GM18858 (cell line): Measurements from ENCODE around the gene STXBP4.

Experiments
- ATAC-seq: cut with Tn5 transposase; IDR thresholded peaks from one replicate; pipeline ENCODE4 v1.9.1; 2021; ENCODE audit not compliant: unreplicated experiment

The STXBP4 gene

DNA sequence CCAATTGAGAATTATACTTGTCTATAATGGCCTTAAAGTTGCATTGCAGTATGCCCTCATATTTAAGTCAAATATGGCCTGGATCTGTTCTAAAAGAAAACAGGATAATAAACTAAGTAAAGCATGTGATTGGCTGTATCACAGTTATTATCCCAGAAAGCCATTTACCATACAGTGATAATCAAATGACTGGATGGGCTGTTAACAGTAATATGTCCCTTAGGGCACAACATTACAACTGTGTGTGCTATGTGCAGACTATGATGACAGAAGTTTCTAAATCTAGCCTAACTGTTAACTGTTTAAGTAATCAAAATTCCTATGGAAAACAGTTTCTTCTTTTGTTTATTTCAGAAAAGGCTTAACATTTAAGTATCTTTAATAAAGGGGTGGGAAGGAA, 145.7 kb downstream of the STXBP4 start:
- ATAC-seq = no peak

DNA sequence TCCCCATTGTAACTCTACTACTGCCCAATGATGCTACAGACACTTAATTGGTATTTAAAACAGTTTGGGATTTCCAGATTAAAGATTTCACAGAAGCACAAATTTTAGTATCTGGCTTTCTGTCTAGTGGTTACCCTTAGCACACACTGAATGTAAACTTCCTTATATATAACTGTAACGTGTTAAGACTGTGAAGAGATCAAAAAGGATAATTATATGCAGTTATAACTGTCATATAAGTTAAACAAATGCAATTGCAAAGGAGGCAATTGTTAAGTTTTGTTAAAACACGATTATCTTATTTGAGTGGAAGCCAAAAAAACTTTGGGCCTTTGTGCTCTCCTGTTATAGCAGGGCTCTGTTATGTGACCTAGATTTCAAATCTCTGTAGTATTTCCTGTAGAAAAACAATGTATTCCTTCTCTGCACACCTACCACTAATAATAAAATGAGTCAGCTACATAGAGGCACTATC, 147.9 kb downstream of the STXBP4 start:
- no peak for ATAC-seq

DNA sequence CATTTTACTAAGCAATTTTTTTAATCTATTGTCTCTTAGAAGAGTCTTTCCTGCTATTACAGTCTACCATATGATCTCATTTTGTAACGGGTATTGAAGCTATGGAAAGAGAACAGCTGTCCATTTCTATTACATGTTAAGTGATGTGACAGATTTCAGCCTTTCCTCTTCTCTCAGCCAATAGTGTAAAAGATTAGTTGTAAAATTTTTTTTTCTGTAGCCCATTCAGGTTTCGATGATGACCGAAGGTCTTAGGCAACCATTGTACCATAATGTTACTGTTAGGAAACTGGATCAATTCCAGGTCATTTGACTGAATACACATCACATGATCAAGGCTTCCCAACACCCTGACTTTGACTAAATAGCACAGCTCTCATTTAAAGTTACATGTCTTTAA, 148.6 kb downstream of the STXBP4 start:
- no peak for ATAC-seq

DNA sequence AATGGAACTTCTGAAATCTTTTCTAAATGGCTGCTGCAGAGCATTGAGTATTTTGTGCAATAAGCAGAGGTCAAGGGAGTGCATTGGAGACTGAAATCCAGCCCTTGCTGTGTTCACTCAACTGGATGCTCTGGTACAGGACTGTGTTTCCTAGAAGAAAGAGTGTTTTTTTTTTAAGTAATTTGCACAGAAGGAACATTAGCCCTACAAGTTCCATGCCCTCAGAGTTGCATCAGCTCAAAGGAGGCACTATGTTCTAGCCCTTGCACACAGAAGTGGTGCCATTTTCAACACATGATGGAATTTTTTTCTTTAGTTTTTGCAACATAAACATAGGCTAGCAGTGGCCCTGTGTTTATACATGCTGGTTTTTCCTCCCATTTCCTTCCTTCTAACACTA, 152.1 kb downstream of the STXBP4 start:
- ATAC-seq = no peak

DNA sequence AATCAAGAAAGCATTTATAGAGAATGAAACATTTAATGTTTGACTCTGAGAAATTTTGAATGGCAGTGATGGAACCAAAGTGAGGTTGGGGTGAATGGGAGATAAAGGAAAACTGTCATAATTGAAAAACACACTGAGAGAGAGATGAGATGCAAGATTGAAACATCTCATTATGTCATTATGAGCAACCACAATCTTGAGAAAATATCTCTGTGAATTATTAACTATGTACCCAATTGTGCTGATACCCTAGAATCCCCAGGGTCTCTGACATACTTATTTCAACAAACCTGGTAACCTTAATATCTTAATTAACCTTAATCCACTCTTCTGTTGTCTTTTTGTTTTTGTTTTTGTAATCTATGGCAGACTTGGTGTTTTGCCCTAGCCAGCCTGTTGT, 152.7 kb downstream of the STXBP4 start:
- no peak for ATAC-seq

DNA sequence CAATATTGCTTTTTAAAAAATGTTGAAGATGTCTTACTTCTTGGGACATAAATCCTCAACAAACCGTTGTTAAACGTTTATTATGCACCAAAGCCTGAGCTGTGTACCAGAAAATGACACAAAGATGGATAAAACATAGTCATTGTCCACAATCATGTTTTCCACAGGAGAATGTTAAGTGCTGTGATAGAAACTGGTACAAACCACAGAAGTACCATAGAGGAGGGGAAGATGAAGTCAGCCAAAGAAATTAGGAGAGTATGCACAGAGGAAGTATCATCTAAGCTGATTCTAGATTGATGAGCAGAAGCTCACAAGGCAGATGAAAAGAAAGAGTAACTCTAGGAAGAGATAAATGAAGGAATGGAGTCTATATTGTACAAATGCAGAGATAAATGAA, 153.5 kb downstream of the STXBP4 start:
- ATAC-seq = no peak

DNA sequence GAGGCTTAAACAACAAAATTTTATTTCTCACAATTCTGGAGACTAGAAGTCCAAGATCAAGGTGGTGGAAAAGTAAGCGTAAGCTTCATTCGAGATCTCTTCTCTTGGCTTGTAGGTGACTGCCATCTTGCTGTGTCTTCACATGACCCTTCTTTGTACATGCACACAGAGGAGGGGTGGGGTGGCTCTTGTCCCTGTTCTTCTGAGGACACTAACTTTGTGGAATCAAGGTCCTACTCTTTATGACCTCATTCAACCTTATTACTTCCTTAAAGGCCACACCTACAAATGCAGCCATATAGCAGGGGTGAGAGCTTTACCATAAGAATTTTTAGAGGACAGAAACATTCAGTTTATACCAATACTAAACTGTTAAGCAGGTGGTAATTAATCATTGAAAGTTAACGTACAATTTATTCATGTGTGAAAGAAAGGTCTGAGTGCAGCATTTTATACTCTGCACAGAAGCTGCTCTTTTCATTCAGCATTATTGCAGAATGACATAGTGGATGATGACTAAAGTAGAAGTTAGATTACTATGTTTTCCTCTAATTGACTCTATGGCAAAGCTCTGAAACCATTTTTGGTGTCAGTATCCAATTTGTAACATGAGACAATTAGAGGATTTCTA, 156.3 kb downstream of the STXBP4 start:
- no peak for ATAC-seq

DNA sequence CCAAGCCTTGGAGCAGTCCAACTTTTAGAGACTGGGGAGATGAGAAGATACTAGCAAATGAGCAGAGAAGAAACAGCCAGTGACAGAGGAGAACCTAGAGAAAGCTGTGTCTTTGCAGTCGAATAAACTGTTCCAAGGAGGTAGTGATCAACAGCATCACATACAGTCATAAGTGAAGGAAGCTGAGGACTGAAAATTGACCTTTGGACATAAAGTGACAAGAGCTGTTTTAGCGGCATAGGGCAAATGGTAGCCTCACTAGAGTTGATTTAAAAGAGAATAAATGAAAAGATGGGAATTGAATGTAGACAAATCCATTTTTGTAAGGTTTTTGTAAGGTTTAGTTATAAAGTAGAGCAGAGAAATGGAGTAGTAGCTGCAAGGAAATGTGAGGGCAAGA, 165.0 kb downstream of the STXBP4 start:
- ATAC-seq = no peak

DNA sequence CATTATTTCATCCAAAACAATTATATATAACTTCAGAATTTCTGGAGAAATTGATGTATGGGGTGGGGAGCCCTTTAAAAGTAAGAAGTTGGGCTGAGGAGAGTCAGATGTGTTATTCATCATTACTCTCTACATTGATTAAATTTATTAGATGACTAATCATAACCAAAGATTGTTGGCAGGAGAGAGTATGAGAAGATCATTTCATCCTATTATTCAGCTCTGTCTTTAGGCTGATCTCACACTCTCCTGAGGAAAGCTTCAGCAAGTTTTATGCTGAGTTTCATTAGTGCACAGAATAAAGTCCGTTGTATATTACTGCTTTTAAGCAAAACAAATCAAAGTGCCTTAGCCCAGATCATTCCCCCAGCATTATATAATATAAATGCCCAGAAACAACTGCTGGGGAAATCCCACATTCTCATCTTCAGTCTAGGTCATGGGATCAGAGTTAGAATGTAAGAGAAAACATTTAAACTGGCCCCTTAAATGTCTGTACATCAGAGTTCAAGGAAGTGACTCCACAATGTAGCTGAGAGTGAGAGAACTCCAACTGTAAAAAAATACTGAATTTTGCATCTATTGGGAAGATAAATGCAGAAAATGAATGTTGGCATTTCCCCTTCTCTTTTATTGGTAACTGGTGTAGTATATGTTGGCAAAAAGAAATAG, 166.1 kb downstream of the STXBP4 start:
- ATAC-seq = no peak

DNA sequence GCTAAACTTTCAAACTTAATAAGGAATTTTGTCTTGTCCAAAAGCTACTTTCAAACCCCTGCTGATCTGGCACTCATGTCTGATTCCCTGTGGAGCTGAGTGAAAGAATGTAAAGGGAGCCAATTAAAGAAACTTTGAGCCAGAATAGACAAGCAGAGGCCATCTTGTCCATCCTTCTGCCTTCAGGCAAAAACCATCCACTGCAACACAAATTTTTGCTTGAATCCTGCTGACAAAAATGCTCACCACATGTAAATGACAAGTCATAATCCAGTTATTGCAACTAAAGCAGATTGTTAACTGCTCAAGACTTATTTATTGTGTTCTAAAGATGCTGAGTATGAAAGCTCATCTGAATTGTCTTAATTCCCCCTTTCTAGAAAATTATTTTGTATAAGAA, 172.2 kb downstream of the STXBP4 start:
- no peak for ATAC-seq

DNA sequence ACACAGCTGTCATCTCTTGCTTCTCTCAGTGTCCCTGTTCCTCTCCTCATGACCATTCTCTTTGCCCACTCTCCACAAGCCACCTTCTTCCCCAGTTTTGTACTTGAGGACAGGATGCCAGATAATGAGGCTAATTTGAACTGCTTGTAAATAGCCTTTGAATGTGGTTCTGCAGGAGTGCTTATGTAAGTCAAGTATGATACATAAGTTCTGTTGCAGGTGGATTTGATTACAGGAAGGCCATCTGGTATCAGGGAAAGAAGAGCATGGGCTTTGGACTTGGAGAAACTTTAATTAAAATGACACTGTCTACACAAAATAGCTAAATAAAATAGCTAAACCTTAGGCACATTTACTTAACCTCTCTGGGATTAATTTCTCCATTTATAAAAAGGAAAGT, 176.0 kb downstream of the STXBP4 start:
- ATAC-seq = no peak

DNA sequence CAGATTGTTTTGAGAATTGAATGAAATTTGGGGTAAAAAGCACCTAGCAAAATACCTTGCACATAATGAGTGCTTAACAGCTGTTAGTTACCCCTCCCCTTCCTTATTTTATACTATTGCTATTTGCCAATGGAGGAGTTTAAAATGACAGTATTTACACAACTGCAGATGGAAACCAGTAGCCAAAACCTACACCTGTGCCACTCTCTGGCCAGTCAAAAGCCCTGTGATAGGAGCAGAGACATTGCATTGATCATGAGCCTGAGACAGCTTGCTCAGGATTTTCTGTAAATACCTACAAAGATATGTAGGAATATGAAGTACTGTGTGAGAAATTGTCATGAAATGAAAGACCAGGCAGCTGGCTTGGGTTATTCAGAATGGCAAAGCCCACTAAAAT, 180.9 kb downstream of the STXBP4 start:
- ATAC-seq = no peak

DNA sequence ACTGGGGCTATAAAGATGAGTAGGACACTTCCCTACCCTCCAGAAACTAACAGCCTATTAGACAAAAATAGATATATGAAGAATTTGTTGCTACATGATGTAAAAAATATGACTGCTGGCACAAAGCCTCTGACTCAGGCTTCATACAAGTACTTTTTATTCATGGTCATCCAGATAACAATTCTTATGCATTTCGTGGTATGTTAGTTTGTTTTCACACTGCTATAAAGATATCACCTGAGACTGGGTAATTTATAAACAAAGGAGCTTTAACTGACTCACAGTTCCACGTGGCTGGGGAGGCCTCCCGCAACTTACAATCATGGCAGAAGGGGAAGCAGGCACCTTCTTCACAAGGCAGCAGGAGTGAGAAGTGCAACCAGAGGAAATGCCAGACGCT, 183.7 kb downstream of the STXBP4 start:
- ATAC-seq = no peak

DNA sequence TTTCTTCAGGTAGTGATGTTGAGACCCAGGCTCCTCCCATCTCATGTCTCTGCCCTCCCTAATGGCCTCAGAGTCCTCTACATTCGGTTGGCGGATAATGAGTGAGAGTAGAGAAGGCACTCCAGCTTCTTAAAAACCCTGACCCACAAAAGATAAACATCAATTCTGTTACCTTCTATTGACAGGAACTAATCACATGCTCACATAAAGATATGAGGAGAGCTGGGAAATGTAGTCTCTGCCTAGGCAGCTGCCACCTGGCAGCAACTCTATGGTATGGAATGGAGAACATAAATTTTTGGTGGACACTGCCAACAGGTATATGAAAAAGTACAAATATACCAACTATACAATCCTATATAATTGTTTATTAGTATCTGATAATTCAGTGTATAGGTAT, 185.5 kb downstream of the STXBP4 start:
- no peak for ATAC-seq

DNA sequence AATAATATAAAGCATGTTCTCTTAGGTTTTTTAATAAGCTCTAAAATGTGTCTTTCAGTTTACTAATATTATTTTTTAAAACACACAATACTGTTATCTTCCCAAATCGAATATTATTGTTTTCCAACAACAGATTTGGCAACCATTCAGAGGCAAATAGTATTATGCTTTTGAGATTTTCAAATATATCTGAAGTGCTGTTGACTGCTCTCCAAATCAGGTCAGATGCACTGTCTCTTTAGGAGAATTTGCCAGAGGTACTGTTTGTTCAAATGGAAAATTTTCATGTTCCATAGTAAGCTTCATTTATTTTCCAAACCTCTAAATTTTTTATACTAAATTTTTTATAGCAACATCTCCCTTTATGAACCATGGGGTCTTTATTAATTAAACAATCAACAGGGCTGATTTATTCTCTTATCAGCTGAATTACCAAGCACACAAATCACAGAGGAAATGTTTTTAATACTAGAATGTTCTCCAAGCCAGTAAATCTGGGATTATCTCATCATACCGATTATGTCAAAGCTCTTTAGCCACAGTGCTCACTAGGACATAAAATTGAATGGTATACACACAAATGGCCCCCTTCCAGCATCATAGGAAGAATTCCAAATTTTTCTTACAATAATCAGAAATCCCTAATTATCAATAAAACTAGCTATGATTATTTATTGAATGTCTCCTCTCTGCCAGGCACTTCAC, 187.4 kb downstream of the STXBP4 start:
- ATAC-seq = no peak

DNA sequence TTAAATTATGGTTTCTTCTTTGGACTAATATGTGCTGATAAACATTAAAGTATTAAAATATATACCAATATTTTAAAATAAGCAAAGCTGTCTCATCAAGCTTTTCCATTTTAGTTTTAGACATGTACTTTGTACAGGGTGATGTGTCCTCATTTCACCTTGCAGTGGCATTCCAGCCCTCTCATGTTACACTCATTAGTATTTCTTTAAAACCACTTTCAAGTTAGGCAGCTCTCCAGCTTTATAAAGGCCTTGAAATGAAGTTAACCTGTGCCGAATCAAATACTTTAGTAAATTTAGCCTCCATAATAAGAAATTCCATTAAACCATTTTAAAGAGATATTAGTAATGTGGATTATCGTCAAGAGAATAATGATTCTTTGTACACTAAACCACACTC, 188.6 kb downstream of the STXBP4 start:
- no peak for ATAC-seq

DNA sequence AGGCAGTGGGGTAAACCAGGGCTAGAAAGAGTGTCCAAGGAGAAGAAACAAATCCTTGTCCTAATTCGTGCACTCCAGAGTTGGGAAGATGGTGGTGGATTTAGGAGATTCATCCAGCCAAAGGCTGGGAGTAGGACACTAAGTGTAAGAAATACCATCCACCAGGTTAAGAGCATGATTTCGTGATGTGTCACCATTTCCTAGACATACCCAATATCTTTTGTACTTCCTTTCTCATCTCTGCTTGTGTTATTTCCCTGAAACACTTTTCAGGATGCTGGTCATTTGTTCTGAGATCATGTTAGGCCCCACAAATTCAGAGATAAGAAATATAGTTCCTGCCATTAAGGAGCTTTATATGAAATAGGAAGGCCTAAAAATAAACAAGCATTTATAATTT, 189.9 kb downstream of the STXBP4 start:
- ATAC-seq = no peak

DNA sequence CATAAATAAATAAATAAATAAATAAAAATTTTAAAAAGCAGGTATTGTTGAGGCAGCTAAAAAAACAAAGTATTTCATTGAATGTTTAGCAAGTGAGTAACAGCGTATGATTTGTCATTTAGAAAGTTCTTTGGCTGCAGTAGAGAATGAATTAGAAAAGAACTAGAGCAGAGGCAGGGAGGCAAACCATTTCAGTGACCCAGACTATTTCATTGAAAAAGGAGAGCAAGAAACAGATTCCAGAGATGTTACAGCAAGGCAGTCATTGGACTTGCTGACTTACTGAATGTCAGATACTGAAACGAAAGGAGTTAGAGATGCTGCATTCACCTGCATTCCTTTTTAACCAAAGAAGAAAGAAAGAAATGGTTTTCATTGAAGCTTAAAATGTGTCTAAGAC, 190.7 kb downstream of the STXBP4 start:
- no peak for ATAC-seq

DNA sequence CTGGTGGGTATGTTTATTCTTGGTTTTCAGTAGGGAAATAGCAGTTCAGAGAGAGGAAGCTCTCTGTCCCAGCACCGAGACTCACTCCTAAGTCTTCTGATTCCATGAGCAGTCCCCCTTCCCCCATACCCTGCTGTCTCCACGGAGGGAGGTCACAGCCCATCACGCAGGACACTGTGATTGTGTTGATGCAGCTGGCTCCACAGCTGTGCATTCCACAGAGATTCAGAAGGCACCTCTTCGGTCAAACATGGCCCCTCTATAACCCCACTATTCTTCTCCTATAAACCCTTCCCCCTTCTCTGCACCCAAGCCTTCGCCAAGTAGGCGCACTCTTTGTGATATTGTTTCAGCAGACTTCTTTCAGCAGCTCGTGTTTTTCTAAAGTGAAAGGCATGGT, 191.9 kb downstream of the STXBP4 start:
- ATAC-seq = no peak

DNA sequence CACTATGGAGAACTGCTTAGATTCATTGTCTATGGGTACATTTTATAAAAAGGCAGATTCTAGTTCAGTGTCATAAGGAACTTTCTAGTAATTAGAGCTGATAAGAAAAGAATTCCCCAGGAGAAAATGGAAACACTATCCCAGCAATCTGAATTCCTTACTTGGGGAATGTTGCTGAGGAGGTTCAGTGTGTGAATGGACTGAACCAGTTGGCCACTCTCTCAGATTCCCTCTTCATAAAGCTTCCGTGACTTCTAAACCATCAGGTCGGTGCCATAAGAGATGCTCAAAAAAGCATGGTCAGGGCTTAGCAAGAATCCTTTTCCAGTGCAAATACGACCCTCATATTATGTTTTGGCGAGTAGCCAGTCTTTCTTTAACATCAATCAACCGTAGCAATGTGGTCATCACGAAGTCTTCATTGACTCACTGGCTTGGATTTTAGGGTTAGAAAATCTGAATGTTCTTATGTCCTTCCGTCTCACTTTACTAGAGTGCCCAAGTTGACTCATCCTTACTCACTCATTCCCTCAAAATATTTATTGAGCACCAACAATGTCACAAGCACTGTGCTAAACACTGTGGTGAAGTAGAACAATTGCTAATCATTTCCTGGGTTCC, 193.5 kb downstream of the STXBP4 start:
- ATAC-seq = no peak

DNA sequence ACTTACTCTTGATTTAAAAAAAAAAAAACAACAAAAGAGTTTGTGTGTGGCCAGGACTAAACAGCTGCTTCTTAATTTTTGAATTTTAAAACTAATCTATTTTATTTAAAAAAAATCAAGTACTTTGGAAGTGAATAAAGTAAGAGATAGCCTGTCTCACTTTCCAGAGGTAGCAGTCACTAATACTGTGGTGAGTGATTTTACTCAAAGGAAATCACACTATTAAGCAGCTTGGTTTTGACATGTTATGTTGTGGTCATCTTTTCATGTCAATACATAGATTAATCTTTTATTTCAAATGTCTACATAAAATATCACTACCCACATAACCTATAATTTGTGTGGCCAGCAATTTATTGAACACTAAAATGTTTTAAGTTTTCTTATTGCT, 194.0 kb downstream of the STXBP4 start:
- ATAC-seq = no peak

DNA sequence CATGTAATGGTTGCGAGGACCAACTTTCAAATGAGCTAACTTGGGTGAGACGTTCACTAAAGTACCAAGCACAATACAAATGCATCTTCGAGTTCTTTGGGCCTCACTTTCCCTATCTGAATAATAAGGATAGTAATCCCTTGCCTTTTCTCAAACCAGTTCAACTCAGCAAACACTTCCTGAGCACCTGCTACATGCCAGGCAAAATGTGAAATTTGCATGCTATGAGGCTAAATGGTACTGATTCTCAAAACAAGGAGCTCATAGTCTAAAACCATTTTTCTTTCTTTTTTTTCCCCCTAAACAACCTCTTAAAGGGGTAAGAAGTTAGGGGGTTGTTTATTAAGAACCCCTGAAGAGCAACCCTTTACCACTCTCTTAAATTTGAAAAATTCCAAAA, 194.8 kb downstream of the STXBP4 start:
- no peak for ATAC-seq
